HK-2 (cell line): ENCODE results near the gene IRX3.
A peak's percentile ranks its signal among the peaks of the same experiment; 100 is the strongest.

Experiments
- DNase-seq: peaks from one replicate; pipeline ENCODE4 v3.0.0-alpha.2; 2018; ENCODE audit not compliant: unreplicated experiment

Gene IRX3

DNA sequence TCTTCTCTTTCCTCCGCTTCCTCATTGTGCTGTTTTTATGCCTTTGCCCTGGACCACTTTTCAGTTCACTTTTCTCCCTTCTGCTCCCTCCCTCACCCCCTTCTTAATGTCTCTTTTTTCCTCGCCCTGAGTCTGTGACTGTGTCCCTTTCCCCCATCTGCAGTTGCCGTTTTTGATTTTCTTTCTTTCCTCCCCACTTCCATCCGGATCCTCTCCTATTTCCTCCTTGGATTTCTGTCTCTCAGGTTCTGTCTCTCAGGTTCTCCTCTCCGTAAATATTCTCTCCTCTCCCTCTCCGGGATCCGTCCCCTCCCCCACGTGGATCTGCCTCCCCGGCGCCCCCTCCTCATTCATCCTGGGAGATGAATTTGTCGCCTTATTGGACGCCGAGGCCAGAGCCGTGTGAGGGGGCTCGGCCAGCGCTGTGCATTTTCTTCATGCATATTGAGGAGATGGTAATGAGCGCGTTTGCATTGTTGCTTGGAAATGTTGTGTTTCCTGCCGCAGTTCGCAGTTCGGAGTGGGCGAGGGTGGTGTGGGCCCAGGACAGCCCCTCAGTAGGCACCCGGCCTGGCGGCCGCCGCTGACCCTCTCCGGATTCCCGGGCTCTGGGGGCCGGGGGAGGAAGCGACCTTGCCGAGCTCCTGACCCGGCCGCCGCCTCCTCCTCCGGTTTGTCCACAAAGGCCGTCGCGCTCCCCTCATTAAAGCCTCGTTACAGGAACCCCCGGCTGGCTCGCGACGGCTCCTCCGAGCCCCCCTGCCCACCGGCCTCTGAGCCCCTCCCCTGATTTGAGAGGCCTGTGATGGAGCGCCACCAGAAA lies 4.5 kb upstream of the IRX3 start:
- no peak for DNase-seq

DNA sequence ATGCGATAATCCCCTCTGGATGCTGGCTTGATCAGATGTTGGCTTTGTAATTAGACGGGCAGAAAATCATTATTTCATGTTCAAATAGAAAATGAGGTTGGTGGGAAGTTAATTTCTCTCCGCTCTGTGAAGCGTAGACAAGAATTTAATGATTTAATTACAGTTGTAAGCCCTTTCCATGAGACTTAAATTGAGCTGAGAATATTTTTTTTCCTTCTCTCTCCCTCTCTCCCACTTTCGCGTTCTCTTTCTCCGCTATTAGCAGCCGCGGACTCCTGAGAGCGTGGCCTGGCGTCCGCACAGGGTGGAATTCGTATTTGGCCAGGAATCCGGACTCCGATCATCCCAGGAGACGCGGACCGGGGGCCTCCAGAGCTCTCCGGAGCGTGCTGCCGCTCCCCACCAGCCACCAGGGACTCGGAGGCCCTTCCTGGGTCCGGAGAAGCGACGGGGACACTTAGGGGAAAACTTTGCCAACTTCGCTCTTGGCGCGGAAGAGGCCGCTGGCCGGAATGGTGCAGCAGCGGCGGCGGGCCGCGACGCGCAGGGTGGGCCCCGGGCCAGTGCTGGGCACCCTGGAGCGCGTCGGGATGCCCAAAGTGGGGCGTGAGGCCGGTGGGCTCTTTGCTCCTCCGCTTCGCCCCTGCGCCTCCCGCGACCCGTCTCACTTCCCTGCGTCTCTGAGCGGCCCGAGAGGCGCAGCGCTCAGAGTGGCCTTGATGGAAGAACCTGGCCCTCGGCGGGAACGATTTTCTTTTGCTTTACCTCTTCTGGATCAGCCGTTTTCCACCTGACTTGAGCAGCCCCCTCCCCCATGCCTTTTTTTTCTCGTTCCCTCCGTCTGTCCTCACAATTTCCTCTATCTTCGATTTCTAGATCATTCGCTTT lies 3.6 kb upstream of the IRX3 start:
- DNase-seq = no peak

DNA sequence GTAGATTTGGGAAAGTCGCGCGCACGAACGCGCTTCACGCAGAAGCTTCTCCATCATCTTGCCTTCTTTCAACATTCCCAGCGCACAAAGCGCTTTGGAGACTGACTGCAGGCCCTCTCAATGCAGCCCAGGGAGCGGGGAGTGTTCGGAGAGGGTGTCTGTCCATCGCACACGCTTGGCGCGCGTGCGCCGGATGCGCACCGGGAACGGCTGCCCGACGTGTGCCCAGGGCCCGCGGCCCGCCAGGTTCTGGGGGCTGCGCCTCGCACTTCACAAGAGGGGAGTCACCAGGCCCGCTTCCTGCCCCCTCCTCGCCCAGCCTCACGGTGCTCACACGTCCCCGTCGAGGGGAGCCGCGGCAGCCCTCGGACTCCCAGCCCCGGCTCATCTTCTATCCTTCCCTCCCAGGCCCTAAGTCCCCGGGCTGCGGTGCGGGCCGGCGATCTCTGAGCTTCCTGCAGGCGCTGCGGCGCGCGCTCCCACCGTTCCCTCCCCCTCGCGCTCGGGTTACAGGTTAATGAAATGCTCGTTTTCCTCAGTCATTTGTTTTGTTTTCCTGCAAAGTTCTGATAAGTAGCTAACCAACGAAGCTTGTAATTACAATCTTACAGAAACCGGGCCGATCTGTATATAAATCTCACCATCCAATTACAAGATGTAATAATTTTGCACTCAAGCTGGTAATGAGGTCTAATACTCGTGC lies 2.8 kb upstream of the IRX3 start:
- no peak for DNase-seq

DNA sequence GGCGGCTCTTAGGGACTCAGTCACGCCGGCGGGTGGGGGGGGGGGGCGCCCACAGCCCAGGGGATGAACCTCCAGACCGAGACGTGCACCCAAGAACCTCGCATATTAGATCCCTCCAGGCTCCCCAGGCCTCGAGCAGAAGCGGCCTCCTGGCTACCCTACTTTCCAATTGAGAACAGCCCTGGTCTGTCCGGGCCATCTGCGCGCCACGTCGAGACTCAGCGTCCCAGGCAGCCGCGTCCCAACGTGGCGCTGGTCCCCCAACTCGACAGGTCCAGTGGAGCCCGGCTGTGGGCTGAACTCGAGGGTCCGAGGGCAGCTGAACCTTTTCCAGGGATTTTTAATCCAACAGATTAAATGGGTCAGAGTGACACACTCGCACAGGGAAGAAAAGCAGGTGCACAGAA lies 2.3 kb upstream of the IRX3 start:
- no peak for DNase-seq

DNA sequence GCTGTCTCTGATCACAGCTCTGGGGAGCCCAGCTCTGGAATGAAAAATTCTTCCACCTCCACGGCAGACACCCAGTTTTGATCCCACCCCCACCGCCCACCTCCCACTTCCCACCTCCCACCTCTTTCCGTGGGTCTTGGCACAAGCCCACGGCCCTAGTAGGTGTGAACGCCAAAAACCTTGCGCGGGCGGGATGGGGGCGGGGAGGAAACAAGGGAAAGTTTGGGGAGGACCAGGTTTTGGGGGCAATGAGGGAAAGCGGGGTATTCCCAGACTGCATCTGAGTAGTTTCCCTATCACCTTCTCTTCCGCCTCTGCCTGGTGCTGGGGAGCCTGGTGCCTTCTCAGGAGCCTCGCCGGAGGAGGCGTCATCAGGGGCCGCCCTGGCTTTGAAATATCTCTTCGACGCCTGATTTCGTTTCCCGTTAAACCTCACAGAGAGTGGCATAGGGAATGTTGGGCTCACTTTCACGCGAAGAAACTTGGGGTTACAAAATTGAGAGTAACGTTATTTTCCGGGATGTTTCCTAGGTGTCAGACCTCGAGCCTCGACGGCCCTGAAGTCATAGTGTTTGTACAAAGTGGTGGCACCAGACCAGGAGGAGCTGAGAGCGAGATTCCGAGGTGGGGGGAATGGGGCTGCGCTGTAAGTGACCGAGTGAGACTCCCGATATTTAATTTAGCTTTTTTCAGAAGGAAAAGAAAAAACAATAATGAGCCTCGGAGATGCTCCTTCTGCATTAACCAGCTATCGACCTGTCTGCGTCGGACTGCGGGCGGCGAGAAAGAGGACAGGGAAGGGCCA lies 1.6 kb upstream of the IRX3 start:
- no peak for DNase-seq

DNA sequence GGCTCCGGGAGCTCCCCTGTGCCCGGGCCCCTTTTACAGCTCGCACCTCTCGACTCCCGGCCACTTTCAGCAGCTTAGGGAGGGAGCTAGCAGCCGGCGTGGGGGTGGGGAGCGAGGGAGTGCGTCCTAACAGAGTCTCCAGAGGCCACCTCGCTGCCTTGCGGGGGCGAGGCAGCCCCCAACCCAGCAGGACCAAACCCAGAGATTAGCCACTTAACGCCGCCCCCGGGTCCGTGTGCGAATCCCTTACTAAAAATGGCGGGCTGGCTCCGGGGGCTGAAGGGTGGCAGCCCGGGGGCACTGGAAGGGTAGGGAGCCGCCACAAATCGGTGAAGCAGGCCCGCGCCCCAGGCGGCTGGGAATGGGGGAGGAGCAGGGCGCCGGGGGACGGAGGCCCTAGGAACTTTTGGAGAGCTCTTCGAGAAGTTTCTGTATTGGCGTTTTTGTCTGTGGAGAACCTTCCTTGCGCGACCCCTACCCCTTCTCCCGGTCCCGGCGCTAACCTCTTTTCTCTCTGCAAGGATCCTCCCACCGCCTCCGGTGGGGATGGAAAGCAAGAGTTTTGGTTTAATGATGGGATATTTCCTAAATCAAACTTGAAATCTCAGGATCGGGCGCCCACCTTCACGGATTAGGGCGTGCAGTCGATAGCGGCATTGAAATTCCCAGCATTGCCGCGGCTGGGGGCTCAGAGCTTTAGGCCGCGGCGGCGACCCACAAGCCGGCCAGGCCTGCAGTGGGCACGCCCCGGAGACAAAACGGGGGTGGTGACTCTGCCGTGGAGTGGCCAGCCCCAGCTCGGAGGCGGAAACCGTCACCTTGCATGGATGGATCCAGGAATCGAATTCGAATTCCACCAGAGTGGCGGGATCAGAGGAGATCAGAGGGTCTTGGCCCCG lies 793 bp upstream of the IRX3 start:
- DNase-seq = no peak

DNA sequence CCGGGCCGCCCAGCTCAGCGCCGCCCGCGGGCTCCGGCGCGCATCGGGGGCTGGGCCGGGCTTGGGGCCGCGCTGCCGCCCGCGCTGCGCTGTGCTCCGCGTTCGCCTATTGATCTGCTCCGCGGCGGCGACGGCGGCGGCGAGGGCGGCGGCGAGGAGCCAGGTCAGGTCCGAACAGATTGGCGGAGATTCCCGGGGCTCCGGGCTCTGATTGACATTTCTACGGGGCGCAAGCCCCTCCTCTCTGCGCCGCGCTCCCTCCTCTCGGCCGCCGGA lies 559 bp downstream of the IRX3 start:
- no peak for DNase-seq

DNA sequence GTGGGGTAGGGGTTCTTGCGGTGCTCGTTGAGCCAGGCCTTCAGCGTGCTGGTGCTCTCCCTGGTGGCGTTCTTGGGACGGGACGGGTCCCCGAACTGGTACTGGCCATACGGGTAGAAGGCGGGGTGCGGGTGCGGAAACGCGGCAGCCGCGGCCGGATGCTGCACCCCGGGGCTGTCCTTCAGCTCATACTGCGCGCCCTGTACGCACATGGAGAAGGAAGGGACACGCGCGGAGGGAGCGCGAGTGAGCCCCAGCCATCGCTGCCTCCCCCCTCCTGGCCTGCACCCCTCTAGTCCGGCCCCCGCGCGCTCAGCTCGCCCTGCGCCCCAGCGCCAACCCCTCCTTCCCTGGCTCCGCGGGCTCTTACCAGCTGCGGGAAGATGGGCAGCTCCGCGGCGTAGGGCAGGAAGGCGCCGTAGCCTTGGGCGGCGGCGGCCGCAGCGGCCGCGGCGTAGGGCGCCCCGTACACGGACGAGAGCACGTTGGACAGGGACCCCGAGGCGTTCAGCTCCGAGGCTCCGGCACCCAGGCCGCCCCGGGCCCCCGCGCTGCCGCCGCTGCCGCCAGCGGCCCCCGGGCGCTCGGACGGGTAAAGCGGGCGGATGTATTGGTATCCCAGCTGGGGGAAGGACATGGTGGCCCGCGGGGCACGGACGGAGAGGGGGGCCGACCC lies 1.0 kb downstream of the IRX3 start:
- peak; percentile 61 for DNase-seq

DNA sequence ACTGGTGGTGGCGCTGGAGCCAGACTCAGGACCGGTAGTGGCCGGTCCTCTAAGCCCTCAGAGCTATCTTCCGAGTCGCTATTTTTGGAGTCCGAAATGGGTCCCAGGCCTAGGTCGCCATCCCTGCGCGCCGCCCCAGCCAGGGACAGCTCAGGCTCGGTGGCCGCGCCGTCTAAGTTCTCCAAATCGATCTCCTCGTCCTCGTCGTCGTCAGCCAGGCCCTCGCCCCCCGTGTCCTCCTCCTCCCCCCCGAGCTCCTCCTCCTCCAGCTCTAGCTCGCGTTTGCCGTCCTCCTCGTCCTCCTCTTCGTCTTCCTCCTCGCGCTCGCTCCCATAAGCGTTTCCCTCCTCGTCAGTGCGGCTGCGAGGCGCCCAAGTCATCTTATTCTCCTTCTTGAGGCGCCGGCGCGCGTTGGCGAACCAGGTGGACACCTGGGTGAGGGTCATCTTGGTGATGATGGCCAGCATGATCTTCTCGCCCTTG lies 1.6 kb downstream of the IRX3 start:
- DNase-seq = peak; percentile 26

DNA sequence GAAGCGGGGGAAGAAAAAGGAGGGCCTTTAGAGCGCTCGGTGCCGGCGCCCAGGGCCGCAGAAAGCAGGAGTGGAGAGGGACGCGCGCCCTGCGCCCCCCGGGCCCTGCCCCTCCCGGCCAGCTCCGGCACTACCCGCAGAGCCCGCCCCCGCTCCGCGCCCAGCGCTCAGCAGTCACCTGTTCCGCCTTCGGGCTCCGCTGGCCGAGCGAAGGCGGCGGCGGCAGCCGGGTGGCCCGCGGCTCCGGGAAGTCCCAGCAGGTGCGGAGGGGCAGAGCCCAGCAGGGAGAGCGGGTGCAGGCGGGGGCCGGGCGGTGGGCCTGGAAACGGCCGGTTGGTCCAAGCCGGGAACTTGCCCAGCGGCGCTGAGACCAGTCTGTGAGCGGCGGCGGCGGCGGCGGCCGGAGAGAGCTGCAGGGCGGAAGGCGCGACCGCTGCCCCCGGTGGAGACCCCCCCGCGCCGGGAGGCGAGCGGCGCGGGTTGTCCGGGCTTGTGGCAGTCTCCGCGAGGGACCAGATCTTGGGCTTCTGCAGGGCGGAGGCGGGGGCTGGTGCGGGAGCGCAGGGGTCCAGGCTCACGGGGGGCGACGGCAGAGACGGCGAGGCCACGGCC lies 2.2 kb downstream of the IRX3 start:
- peak; percentile 21 for DNase-seq

DNA sequence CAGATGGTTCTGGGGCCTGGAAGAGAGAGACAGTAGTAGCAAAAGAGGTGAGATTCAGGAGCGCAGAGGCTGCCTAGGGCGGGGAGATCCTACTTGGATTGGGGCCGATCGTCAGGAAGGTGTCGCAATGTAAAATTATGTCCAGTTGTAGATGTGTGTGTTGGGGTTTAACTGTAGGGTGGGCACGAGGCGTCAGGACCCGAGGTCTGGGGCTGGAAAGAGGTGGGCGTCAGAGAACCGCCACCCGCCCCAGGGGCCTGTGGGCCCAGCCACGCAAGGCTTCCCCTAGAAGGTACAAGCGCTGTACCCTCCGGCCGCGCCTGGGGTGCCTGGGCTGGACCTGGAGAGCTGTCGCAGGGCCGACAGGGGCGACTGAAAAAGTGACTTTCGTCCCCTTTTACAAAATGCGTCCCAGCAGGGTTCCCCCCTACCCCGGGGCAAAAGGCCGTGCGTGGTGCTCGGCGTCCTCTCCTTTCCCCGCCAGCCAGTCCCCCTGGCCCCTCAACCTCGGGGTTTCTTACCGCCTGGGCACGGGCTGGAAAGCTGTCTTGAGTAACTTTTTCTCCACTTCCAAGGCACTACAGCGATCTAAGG lies 2.8 kb downstream of the IRX3 start:
- DNase-seq = no peak

DNA sequence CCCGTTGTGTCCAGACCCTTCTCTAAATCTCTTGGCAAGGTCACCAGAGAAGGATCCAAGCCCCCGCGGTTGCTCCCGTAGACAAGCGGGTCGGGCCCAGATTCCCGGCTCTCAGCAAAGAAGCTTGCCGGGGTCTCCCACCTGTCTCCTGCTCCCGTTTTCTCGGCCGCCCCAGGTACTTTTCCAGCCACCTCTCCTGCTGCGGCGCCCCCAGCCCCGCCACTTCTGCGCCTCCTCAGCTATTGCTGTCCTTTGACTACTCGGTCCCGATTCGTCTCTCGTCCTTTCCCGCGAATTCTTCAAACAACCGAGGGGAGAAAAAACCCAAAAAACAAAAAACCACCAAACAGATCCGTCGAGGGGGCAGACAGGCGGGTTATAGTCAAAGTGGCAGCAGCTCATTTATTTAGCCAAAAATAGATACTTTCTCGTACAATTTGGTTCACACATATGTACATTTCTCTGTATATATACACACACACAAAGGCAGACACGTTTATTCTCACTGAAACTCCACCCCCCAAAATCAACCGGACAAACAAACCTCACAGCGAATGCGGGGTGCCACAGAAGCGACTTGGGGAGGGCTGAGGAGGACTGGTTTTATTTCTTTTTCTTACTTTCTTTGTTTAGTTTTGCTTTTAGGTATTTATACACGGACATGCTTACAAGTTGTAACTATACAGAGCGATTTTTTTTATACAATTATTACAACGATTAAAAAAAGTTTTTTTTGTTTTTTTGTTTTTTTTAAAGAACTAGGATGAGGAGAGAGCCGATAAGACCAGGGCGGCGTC lies 3.5 kb downstream of the IRX3 start:
- no peak for DNase-seq

DNA sequence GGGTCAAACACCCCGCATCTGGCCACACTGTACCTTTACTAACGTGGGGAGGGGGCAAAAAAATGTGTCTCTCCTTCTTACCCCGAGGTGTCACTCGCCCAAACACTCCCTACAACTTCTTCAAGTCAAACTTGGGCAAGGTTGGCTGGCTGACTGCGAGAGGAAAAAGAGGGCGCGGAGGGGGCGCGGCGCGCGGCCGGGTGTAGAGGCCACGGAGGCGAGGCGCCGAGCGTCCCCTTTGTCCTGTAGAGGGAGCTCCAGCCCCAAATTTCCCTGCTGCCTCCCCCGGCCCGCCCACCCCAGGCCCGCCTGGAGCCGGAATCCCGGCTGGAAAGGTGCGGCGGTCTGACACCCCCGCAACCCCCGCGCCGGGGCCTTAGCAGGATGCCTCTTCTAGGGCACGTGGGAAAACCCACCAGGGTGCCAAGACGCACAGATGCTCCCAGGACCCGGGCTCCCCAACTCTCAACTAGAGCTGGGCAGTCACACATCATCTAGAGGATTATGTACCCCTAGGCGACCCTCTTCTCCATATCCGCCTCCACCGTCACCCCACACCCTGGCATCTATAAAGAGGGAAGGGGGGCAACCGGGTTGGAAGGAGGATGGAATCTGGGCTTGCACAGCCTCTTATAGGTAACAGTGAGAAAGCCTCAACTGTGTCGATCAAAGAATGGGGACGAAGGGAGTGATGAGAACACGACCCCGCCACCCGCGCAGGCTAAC lies 4.2 kb downstream of the IRX3 start:
- DNase-seq = no peak

DNA sequence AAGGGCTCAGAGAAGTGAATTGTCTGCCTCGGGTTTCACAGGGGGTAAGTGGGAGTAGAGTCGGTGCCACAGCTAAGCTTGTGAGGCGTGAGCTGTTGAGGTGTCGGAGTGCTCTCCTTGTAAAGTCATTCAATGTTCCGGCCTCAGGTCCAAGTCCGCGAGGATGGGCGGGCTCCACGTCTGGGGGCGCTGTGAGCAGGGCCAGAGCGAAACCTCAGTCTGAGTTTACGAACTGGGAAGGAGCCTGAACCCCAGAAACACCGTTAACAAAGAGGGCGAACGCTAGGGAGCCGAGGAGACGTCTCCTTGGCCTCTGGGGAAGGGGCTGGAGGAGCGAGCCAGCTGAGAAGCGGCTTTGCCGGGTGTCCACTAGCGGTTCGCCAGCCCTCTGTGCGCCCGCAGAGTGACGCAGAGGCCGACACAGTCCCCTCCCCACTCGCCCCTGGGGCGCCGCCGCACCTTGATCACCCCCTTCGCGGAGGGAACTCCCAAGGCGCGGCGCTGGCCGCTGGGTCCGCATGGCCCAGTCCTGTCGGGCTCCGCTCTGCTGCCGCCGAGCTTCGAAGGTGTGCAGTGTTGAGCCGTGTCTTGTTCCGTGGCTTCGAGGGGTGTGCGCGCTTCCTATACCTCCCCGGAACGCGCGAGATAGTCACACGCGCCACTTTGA lies 4.9 kb downstream of the IRX3 start:
- no peak for DNase-seq

DNA sequence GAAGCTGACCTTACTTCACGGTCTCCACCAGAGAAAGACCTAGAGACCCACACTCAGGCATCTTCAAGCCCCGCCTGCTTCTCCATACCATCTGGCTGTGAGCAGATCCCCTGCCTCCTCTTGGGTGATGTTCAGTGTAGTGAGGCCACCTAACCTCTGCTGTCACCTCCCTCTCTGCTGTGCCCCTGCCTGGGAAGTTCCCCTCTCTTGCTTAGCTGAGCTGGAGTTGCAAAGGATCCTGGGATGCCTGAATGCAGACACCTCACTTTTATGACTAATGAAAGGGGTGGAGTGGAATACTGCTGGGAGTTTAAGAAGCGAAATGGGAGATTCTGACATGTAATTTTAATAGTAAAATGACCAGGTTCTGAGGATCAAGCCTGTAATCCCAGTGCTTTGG lies 5.8 kb downstream of the IRX3 start:
- DNase-seq = peak; percentile 35

DNA sequence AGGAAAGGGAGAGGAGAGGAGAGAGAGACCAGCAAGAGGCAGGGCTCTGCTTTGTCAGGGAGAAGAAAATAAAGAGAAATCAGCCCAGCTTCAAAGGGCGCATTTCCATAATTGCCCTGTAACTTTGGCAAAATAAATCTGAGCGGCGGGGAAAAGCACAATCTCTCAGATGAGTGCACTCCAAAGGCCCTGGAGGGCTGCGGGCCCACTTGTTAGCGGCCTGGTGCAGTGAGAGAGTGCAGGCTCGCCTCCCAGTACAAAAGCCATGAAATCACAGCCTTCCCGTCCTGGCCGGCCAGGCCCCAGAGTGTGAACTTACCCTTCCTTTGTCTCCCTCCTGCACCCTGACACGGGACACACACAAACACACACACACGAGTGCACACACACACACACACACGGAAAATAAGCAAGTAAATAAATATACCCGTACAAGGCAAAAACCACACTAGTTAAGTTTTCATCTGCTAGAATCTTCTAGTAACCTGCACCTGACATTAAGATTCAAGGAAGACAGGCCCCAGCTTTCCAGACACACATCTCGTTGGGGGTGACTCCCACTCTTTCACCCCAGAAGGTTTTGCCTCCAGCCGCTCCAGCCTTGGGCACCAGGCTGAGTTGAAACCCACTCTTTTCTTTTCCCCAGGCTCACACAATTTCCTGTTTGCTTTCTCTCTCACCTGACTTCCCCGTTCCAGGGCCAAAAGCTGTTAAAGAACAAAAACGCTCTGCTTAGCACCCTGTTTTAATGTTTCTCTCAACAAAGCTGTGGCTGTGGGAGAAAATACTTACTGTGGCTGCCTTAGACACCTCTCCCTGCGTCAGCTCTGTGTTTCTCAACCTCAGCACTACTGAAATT lies 8.5 kb downstream of the IRX3 start:
- no peak for DNase-seq
